Immature natural killer cell (primary cell): Measurements from ENCODE around the gene HOXA7. TPM values are rescaled to one million over a fixed set of nuclear protein-coding genes. Genes with fewer than 3 reads are reported as not detected.

Experiments
- DNase-seq, 3 donors: peaks; one replicate each; pipeline ENCODE4 v3.0.0; 2022; ENCODE audit warnings: mixed read lengths in 1 of 3
- H3K27ac Mint-ChIP-seq, 6 donors: one replicate each; pipeline ENCODE4 v1.8.0; 2020; ENCODE audit warnings: mixed read lengths in 6 of 6, mild to moderate bottlenecking in 5 of 6, inconsistent platforms in 4 of 6, moderate library complexity in 3 of 6
- H3K27me3 Mint-ChIP-seq, 3 donors: one replicate each; pipeline ENCODE4 v1.8.0; 2020 to 2021; ENCODE audit warnings: low read depth in 3 of 3, mild to moderate bottlenecking in 3 of 3, mixed read lengths in 3 of 3, moderate library complexity in 3 of 3, inconsistent platforms in 1 of 3
- H3K36me3 Mint-ChIP-seq, 3 donors: one replicate each; pipeline ENCODE4 v1.8.0; 2020; ENCODE audit warnings: mixed read lengths in 3 of 3, inconsistent platforms in 2 of 3, mild to moderate bottlenecking in 2 of 3
- H3K4me1 Mint-ChIP-seq, 2 donors: one replicate each; pipeline ENCODE4 v1.8.0; 2020; ENCODE audit warnings: inconsistent platforms in 2 of 2, mild to moderate bottlenecking in 2 of 2, mixed read lengths in 2 of 2, moderate library complexity in 1 of 2
- H3K4me3 Mint-ChIP-seq, 5 donors: one replicate each; pipeline ENCODE4 v1.8.0; 2020; ENCODE audit warnings: mild to moderate bottlenecking in 5 of 5, mixed read lengths in 5 of 5, inconsistent platforms in 3 of 5, moderate library complexity in 3 of 5
- H3K9me3 Mint-ChIP-seq, 6 donors: one replicate each; pipeline ENCODE4 v1.8.0; 2020; ENCODE audit warnings: mild to moderate bottlenecking in 6 of 6, mixed read lengths in 6 of 6, inconsistent platforms in 4 of 6, moderate library complexity in 3 of 6
- polyA plus RNA-seq, 3 donors: library from polyadenylated mRNA; unstranded; fragments of 300-500 nt; fragmentation: Illumina TruSeq; gene quantifications; one replicate each; pipeline ENCODE4 v1.2.3, GENCODE V29; 2021

HOXA7 gene
- polyA plus RNA-seq, 3 donors from 2014 or later = 1.0 to 4.2 TPM; not detected in 1

GRCh38 chr7:27153526-27153925 is 2.9 kb downstream of the HOXA7 start:
- Mint-ChIP-seq H3K27ac (no peak overlapping the region), H3K9me3 (peaks cover 0 to 3% (median 0%) of the 10 kb centered on the region in 6 donors), H3K4me1 (peaks cover 46 to 67% of the 10 kb centered on the region in 2 donors), H3K27me3 (peaks cover 55 to 76% (median 74%) of the 10 kb centered on the region in 3 donors), H3K4me3 (peak overlapping the region in 3 of 5 donors; percentile 14 to 35 (median 33)), H3K36me3 (no peaks in the 10 kb centered on the region)
- DNase-seq = no peak

GRCh38 chr7:27152816-27153442 is 3.5 kb downstream of the HOXA7 start:
- H3K9me3 Mint-ChIP-seq = peaks cover 0 to 2% (median 0%) of the 10 kb centered on the region in 6 donors
- H3K27ac Mint-ChIP-seq = no peak overlapping the region
- H3K36me3 Mint-ChIP-seq = no peaks in the 10 kb centered on the region
- H3K4me3 Mint-ChIP-seq = peak overlapping the region in 4 of 5 donors; percentile 43 to 89 (median 86)
- peaks cover 49 to 70% of the 10 kb centered on the region in 2 donors for H3K4me1 Mint-ChIP-seq
- DNase-seq = no peak
- H3K27me3 Mint-ChIP-seq = peaks cover 52 to 76% (median 75%) of the 10 kb centered on the region in 3 donors

- no peak for DNase-seq
- Mint-ChIP-seq H3K4me1 (peaks cover 53 to 77% of the 10 kb centered on the region in 2 donors), H3K4me3 (peak within 1 kb of the TSS; percentile 85 to 89 (median 86)), H3K36me3 (no peaks in the 10 kb centered on the region), H3K27me3 (peaks cover 49 to 74% (median 70%) of the 10 kb centered on the region in 3 donors), H3K27ac (peak within 1 kb of the TSS in 5 of 6 donors; percentile 12 to 77 (median 66)), H3K9me3 (peaks cover 0 to 2% (median 0%) of the 10 kb centered on the region in 6 donors)
These were observed 4.3 kb downstream of the HOXA7 start, which contains the start of gene HOXA3 for GRCh38 chr7:27151931-27152815. Gene HOXA3 (minus strand): TSS chr7:27152583. CDS start chr7:27110640, 41,943 bp downstream.

DNA sequence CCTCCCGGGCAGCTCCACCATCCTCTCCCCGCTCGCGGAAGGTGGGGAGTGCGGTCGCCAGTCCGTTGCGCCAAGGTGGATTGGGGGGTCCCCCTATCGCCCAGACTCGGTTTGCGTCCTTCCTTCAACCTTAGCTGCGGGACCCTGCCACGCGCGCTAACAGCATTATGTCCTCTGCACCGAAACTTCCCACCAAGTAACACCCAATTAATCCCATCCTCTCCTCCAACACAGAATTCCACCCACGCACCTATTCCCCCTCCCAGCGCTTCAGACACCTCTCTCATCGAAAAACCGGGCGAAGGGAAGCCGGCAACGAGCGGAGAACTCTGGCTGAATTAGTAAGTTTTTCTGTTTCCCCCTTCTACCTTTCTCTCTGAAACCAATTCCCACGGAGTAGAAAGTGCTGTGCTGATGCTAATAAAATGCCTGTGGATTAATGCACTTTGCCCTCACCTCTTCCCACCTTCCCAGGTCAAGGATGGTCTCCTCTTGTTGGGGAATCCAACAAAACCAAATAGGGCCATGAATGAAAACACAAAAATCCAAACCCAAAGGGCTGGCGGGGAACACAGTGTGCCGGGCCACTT is 5.0 kb downstream of the HOXA7 start:
- Mint-ChIP-seq H3K4me3 (peak overlapping the region; percentile 85 to 89 (median 86)), H3K27me3 (peaks cover 43 to 73% (median 72%) of the 10 kb centered on the region in 3 donors), H3K27ac (peak overlapping the region; percentile 12 to 77 (median 58)), H3K4me1 (peaks cover 54 to 79% of the 10 kb centered on the region in 2 donors), H3K36me3 (no peaks in the 10 kb centered on the region), H3K9me3 (peaks cover 0 to 2% (median 0%) of the 10 kb centered on the region in 6 donors)
- no peak for DNase-seq

- peak; percentile 67 to 75 (median 72) for DNase-seq
- peaks cover 48 to 75% of the 10 kb centered on the region in 2 donors for H3K4me1 Mint-ChIP-seq
- peak overlapping the region; percentile 41 to 89 (median 64) for H3K27ac Mint-ChIP-seq
These were observed 5.7 kb downstream of the HOXA7 start for GRCh38 chr7:27150568-27151340.

DNA sequence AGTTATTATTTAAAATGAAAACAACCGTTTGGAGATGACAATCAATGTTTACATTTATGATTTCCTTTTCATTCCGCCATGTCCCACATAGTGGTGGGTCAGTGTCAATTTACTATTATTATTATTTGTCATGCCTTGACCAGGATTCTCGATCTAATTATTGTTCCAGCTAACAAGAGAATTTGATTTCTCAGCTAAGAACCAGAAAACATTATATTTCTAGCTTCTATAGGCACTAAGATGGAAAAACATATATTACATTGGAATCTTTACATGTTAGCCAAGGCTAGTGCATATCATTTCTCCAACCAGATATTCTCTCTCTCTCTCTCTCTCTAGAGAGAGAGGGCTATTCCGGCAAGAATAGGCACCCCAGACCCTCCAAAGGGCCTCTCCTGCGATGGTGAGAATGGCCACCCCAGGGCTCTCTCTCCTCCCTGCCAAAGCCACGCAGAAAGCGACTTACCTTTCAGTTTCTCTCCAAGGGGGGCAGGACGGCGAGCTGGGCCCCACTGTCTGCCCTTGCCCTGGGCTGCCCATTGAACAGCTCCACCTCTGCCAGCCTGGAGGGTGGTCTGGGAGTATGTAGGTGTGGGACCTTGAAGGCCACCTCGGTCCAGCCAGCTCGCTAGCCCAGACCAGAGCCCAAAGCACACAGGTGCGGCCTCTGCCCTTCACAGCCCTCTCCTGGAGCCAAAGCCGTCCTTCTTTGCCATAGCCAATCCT is 6.5 kb downstream of the HOXA7 start:
- Mint-ChIP-seq H3K36me3 (peaks cover 0 to 3% (median 0%) of the 10 kb centered on the region in 3 donors), H3K4me1 (peaks cover 41 to 67% of the 10 kb centered on the region in 2 donors), H3K27me3 (peaks cover 30 to 62% (median 59%) of the 10 kb centered on the region in 3 donors), H3K4me3 (peak overlapping the region; percentile 85 to 89 (median 86)), H3K27ac (peak overlapping the region in 5 of 6 donors; percentile 35 to 89 (median 61)), H3K9me3 (peaks cover 0 to 2% (median 0%) of the 10 kb centered on the region in 6 donors)
- DNase-seq = no peak

More at GRCh38 chr7:27150568-27151340, 5.7 kb downstream of the HOXA7 start:
- Mint-ChIP-seq H3K4me3 (peak overlapping the region; percentile 85 to 89 (median 86)), H3K9me3 (peaks cover 0 to 2% (median 0%) of the 10 kb centered on the region in 6 donors), H3K36me3 (peaks cover 0 to 3% (median 0%) of the 10 kb centered on the region in 3 donors), H3K27me3 (peaks cover 38 to 70% (median 67%) of the 10 kb centered on the region in 3 donors)

- Mint-ChIP-seq H3K36me3 (peaks cover 0 to 3% (median 0%) of the 10 kb centered on the region in 3 donors), H3K4me3 (peak overlapping the region; percentile 79 to 88 (median 85)), H3K9me3 (no peaks in the 10 kb centered on the region), H3K4me1 (peaks cover 35 to 57% of the 10 kb centered on the region in 2 donors), H3K27me3 (peaks cover 26 to 53% (median 49%) of the 10 kb centered on the region in 3 donors), H3K27ac (peak overlapping the region in 1 of 6 donors; percentile 55)
- DNase-seq = no peak
These were observed 7.5 kb downstream of the HOXA7 start for GRCh38 chr7:27148756-27149641.

DNA sequence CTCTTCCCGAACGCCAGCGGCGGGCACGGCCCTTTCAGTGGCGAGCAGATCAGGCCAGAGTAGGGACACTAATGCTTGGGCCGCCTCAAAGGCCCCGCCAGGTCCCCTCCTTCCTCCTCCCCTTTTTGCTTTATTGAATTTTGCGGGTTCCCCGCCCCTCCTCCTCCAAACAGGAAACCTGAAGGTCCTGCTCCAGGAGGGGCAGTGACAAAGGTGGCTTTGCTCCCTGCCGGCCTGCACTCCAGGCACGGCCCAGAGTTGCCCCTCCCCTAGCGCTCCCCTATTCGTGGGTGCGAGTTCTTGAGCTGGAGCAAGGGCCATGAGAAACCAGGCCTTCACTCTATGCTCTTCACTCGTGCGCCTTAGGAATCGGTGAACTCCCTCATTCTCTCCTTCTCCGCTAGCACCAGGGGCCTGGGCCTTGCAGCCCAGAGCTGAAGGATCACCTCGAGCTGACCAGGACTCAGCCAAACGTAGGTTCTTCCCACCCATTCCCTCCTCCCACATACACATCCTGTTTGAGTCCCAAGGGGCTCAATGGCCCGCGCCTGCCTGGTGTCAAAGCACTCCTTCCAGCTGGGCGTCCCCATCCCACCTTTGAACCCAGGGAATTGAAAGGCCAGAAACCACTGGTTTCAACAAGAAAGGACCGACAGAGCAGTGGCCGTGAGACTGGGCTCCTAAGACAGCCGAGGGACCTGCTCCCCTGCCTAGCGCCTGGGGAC is 8.3 kb downstream of the HOXA7 start:
- H3K4me3 Mint-ChIP-seq = peak overlapping the region; percentile 79 to 88 (median 85)
- H3K36me3 Mint-ChIP-seq = peaks cover 0 to 3% (median 0%) of the 10 kb centered on the region in 3 donors
- H3K9me3 Mint-ChIP-seq = no peaks in the 10 kb centered on the region
- peaks cover 33 to 52% of the 10 kb centered on the region in 2 donors for H3K4me1 Mint-ChIP-seq
- H3K27me3 Mint-ChIP-seq = peaks cover 20 to 48% (median 41%) of the 10 kb centered on the region in 3 donors
- no peak for DNase-seq
- H3K27ac Mint-ChIP-seq = peak overlapping the region in 2 of 6 donors; percentile 55 to 87

- H3K36me3 Mint-ChIP-seq = peaks cover 0 to 3% (median 0%) of the 10 kb centered on the region in 3 donors
- H3K4me1 Mint-ChIP-seq = peaks cover 32 to 50% of the 10 kb centered on the region in 2 donors
- H3K27me3 Mint-ChIP-seq = peaks cover 20 to 49% (median 34%) of the 10 kb centered on the region in 3 donors
- H3K27ac Mint-ChIP-seq = peak within 1 kb of the TSS in 2 of 6 donors; percentile 55 to 87
- H3K9me3 Mint-ChIP-seq = no peaks in the 10 kb centered on the region
- peak in 1 of 3 donors; percentile 21 for DNase-seq
- peak within 1 kb of the TSS; percentile 79 to 88 (median 85) for H3K4me3 Mint-ChIP-seq
These were observed 9.1 kb downstream of the HOXA7 start, which contains the start of gene HOXA6 for GRCh38 chr7:27147199-27148030. Gene HOXA6 (minus strand): TSS chr7:27147774. CDS start chr7:27147749, 25 bp downstream.
